Measurements from ENCODE around the gene EPHA8. TPM values are rescaled to one million over a fixed set of nuclear protein-coding genes. Genes with fewer than 3 reads are reported as not detected.
A peak's percentile ranks its signal among the peaks of the same experiment; 100 is the strongest.

EPHA8 gene
- total RNA-seq, 1 donor from 2014 or later = not detected

- TF ChIP-seq CTCF (IDR thresholded peaks at IDR 0.05) = no peak
- Histone ChIP-seq H3K27ac (no peak overlapping the region), H3K9me3 (no peaks in the 10 kb centered on the region), H3K36me3 (peaks cover 95% of the 10 kb centered on the region), H3K27me3 (no peaks in the 10 kb centered on the region), H3K4me3 (no peak overlapping the region), H3K4me1 (no peaks in the 10 kb centered on the region)
- intact Hi-C loops (cut with DNase I) = no loop called here
- DNase-seq (no peak), ATAC-seq (no peak)
These were observed 41.6 kb upstream of the EPHA8 start for GRCh38 chr1:22521692-22522091.

GRCh38 chr1:22522221-22522743 lies 41.0 kb upstream of the EPHA8 start:
- Histone ChIP-seq H3K4me1 (no peaks in the 10 kb centered on the region), H3K27ac (no peak overlapping the region), H3K9me3 (no peaks in the 10 kb centered on the region), H3K27me3 (no peaks in the 10 kb centered on the region), H3K36me3 (peaks cover 95% of the 10 kb centered on the region), H3K4me3 (no peak overlapping the region)
- DNase-seq (no peak), ATAC-seq (no peak)
- no peak for TF ChIP-seq CTCF (IDR thresholded peaks at IDR 0.05)
- intact Hi-C loops (cut with DNase I) = no loop called here

- Histone ChIP-seq H3K36me3 (peaks cover 82% of the 10 kb centered on the region), H3K4me1 (no peaks in the 10 kb centered on the region), H3K4me3 (no peak overlapping the region), H3K27me3 (no peaks in the 10 kb centered on the region), H3K9me3 (no peaks in the 10 kb centered on the region), H3K27ac (no peak overlapping the region)
- no peak for DNase-seq
- ATAC-seq = peak; percentile 52
- intact Hi-C loops (cut with DNase I) = no loop called here
- TF ChIP-seq CTCF (IDR thresholded peaks at IDR 0.05) = no peak
These were observed 38.8 kb upstream of the EPHA8 start for GRCh38 chr1:22524481-22524880.

GRCh38 chr1:22525211-22525610 lies 38.1 kb upstream of the EPHA8 start:
- no peak for ATAC-seq
- Histone ChIP-seq H3K4me3 (no peak overlapping the region), H3K4me1 (no peaks in the 10 kb centered on the region), H3K36me3 (peaks cover 75% of the 10 kb centered on the region), H3K9me3 (no peaks in the 10 kb centered on the region), H3K27me3 (no peaks in the 10 kb centered on the region), H3K27ac (no peak overlapping the region)
- intact Hi-C loops (cut with DNase I) = no loop called here
- TF ChIP-seq CTCF (IDR thresholded peaks at IDR 0.05) = no peak
- no peak for DNase-seq

- ATAC-seq (no peak), DNase-seq (no peak)
- H3K36me3 ChIP-seq = peaks cover 70% of the 10 kb centered on the region
These were observed 37.6 kb upstream of the EPHA8 start for GRCh38 chr1:22525646-22526045.

More at GRCh38 chr1:22525646-22526045, 37.6 kb upstream of the EPHA8 start:
- no peaks in the 10 kb centered on the region for H3K4me1 ChIP-seq
- H3K27me3 ChIP-seq = no peaks in the 10 kb centered on the region
- intact Hi-C loops (cut with DNase I) = no loop called here
- H3K4me3 ChIP-seq = no peak overlapping the region
- H3K9me3 ChIP-seq = no peaks in the 10 kb centered on the region
- TF ChIP-seq CTCF (IDR thresholded peaks at IDR 0.05) = no peak
- H3K27ac ChIP-seq = no peak overlapping the region

Data from upper lobe of right lung (tissue), 1 donor.